Choroid plexus epithelial cell (primary cell): Measurements from ENCODE around the gene PRUNE1.
A peak's percentile ranks its signal among the peaks of the same experiment; 100 is the strongest.

ENCODE experiments used
- DNase-seq: peaks from one replicate; pipeline ENCODE4 v3.0.0-alpha.2; 2010; ENCODE audit warnings: low read depth
- H3K4me3 ChIP-seq: 2 replicates; pipeline ENCODE4 v1.5.1; 2011; ENCODE audit warnings: low read depth, mild to moderate bottlenecking, control low read depth, low read length, moderate library complexity
- CTCF ChIP-seq: conservative IDR thresholded peaks from 2 replicates; pipeline ENCODE4 v1.5.1; 2011; ENCODE audit warnings: low read depth, mild to moderate bottlenecking, control low read depth, inconsistent platforms, low read length, moderate library complexity

The PRUNE1 gene

GRCh38 chr1:151008244-151009205 lies at the start of gene PRUNE1:
TSS of gene PRUNE1 (plus strand) at chr1:151008449. CDS start at chr1:151008633, 184 bp downstream.
- peak; percentile 98 for DNase-seq
- H3K4me3 ChIP-seq = peak within 1 kb of the TSS; percentile 94
- no peak for TF ChIP-seq CTCF

- no peak for TF ChIP-seq CTCF
- H3K4me3 ChIP-seq = no peak overlapping the region
- no peak for DNase-seq
These were observed 47.6 kb upstream of the PRUNE1 start for GRCh38 chr1:150960646-150961045.

GRCh38 chr1:150961756-150962155 lies 46.5 kb upstream of the PRUNE1 start:
- no peak for TF ChIP-seq CTCF
- no peak for DNase-seq
- no peak overlapping the region for H3K4me3 ChIP-seq

GRCh38 chr1:150963321-150964163 lies 44.7 kb upstream of the PRUNE1 start:
- DNase-seq = no peak
- TF ChIP-seq CTCF = no peak
- no peak overlapping the region for H3K4me3 ChIP-seq

- no peak overlapping the region for H3K4me3 ChIP-seq
These were observed 44.1 kb upstream of the PRUNE1 start for GRCh38 chr1:150964164-150964489.

GRCh38 chr1:150965605-150966004 lies 42.6 kb upstream of the PRUNE1 start:
- TF ChIP-seq CTCF = no peak
- no peak overlapping the region for H3K4me3 ChIP-seq
- no peak for DNase-seq

More at GRCh38 chr1:150964164-150964489, 44.1 kb upstream of the PRUNE1 start:
- no peak for TF ChIP-seq CTCF
- no peak for DNase-seq
